HL-60 (cell line): ENCODE measurements around the gene PROS1.

ENCODE experiments used
- DNase-seq, 2 experiments: peaks; one replicate each; pipeline ENCODE4 v3.0.0-alpha.2; 2010 to 2020; ENCODE audit warnings: low read depth in 1 of 2, low spot score in 1 of 2
- H3K27ac ChIP-seq: fragments of 250-450 bp; sonication (Bioruptor Pico); replicated peaks from 2 replicates; pipeline ENCODE4 v1.5.1; 2020; ENCODE audit warnings: mild to moderate bottlenecking, moderate library complexity
- H3K27me3 ChIP-seq: fragments of 250-450 bp; sonication (Bioruptor Pico); 2 replicates; pipeline ENCODE4 v1.5.1; 2021; ENCODE audit warnings: mild to moderate bottlenecking, moderate library complexity; ENCODE audit not compliant: insufficient read depth, poor library complexity, severe bottlenecking
- H3K4me3 ChIP-seq: replicated peaks from 2 replicates; pipeline ENCODE4 v1.5.1; 2011; ENCODE audit warnings: mild to moderate bottlenecking, control low read depth, low read length; ENCODE audit not compliant: insufficient read depth
- CTCF ChIP-seq: IDR thresholded peaks from one replicate; pipeline ENCODE4 v1.5.1; 2011; ENCODE audit warnings: low read length, control low read depth, inconsistent platforms; ENCODE audit not compliant: insufficient read depth
- GABPA ChIP-seq: IDR thresholded peaks from 2 replicates; pipeline ENCODE4 v1.6.1; 2012; ENCODE audit warnings: low read depth
- POLR2AphosphoS5 ChIP-seq: IDR thresholded peaks from 2 replicates; pipeline ENCODE4 v1.6.1; 2012; ENCODE audit warnings: low read depth
- SPI1 ChIP-seq: IDR thresholded peaks from 2 replicates; pipeline ENCODE4 v1.6.1; 2012; ENCODE audit warnings: low read depth, mild to moderate bottlenecking, borderline replicate concordance
- long read RNA-seq: library from polyadenylated mRNA; unstranded; transcript quantifications from one replicate; pipeline ENCODE4 v2.0.0, GENCODE V29; 2020
- TF ChIP-seq, protein P1 (sequence below): IDR thresholded peaks from 2 replicates; pipeline ENCODE4 v1.6.1; 2012; ENCODE audit warnings: low read depth; ENCODE audit not compliant: insufficient replicate concordance

PROS1 gene
- long read RNA-seq, partial matches to known transcripts = 0 of 3 reads
- long read RNA-seq, other reads (novel, unspliced or antisense) = 0 of 3 reads

- Histone ChIP-seq H3K27ac (0 out of 2 replicates have a peak within 1 kb of the TSS, but pooled peaks have one; percentile 15), H3K4me3 (peak within 1 kb of the TSS; percentile 49), H3K27me3 (no peaks in the 10 kb centered on the region)
- peak; percentile 20 to 70 for DNase-seq
- TF ChIP-seq CTCF = no peak
- TF ChIP-seq SPI1 = peak; percentile 89
Observed at GRCh38 chr3:93973131-93974126, at the start of gene PROS1. Gene PROS1 (minus strand): TSS chr3:93973896. CDS start chr3:93973749, 147 bp downstream.

GRCh38 chr3:94020293-94020692, 46.6 kb upstream of the PROS1 start:
- no peak overlapping the region for H3K27ac ChIP-seq
- H3K27me3 ChIP-seq = no peaks in the 10 kb centered on the region
- no peak for TF ChIP-seq CTCF
- TF ChIP-seq SPI1 = no peak
- TF ChIP-seq GABPA = no peak
- TF ChIP-seq POLR2AphosphoS5 = no peak
- TF ChIP-seq, protein P1, sequence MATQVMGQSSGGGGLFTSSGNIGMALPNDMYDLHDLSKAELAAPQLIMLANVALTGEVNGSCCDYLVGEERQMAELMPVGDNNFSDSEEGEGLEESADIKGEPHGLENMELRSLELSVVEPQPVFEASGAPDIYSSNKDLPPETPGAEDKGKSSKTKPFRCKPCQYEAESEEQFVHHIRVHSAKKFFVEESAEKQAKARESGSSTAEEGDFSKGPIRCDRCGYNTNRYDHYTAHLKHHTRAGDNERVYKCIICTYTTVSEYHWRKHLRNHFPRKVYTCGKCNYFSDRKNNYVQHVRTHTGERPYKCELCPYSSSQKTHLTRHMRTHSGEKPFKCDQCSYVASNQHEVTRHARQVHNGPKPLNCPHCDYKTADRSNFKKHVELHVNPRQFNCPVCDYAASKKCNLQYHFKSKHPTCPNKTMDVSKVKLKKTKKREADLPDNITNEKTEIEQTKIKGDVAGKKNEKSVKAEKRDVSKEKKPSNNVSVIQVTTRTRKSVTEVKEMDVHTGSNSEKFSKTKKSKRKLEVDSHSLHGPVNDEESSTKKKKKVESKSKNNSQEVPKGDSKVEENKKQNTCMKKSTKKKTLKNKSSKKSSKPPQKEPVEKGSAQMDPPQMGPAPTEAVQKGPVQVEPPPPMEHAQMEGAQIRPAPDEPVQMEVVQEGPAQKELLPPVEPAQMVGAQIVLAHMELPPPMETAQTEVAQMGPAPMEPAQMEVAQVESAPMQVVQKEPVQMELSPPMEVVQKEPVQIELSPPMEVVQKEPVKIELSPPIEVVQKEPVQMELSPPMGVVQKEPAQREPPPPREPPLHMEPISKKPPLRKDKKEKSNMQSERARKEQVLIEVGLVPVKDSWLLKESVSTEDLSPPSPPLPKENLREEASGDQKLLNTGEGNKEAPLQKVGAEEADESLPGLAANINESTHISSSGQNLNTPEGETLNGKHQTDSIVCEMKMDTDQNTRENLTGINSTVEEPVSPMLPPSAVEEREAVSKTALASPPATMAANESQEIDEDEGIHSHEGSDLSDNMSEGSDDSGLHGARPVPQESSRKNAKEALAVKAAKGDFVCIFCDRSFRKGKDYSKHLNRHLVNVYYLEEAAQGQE = no peak
- no peak overlapping the region for H3K4me3 ChIP-seq
- DNase-seq = no peak

- no peak overlapping the region for H3K4me3 ChIP-seq
- H3K27me3 ChIP-seq = no peaks in the 10 kb centered on the region
- no peak for DNase-seq
- no peak overlapping the region for H3K27ac ChIP-seq
- TF ChIP-seq SPI1 (no peak), CTCF (no peak), GABPA (no peak), POLR2AphosphoS5 (no peak)
- TF ChIP-seq, protein P1 = no peak
Observed at GRCh38 chr3:94019659-94020058, 46.0 kb upstream of the PROS1 start.
